ENCODE data around the gene RP2.

- TF ChIP-seq EZH2phosphoT487 (IDR thresholded peaks at IDR 0.05; ENCODE audit: insufficient read depth, low read depth) (no peak), EZH2 (IDR thresholded peaks at IDR 0.05; ENCODE audit: insufficient read depth, poor library complexity, severe bottlenecking) (no peak)
Observed at GRCh38 chrX:46865281-46865680, 28.4 kb downstream of the RP2 start.

Measured in GM23248 (cell line).